GM18498 (cell line): ENCODE measurements around the gene AOPEP.

Experiments used
- ATAC-seq: cut with Tn5 transposase; IDR thresholded peaks from one replicate; pipeline ENCODE4 v1.9.1; 2021; ENCODE audit warnings: mild to moderate bottlenecking, moderate library complexity; ENCODE audit not compliant: unreplicated experiment

AOPEP gene

GRCh38 chr9:94760010-94760409 is 33.5 kb downstream of the AOPEP start:
- ATAC-seq, result no peak

GRCh38 chr9:94760660-94761059 is 34.2 kb downstream of the AOPEP start:
- no peak for ATAC-seq

GRCh38 chr9:94761481-94761880 is 35.0 kb downstream of the AOPEP start:
- no peak for ATAC-seq

- ATAC-seq, result no peak
These were observed 41.0 kb downstream of the AOPEP start for GRCh38 chr9:94767331-94768072.

GRCh38 chr9:94768766-94769165 is 42.3 kb downstream of the AOPEP start:
- no peak for ATAC-seq

- no peak for ATAC-seq
These were observed 43.8 kb downstream of the AOPEP start for GRCh38 chr9:94770334-94770733.

GRCh38 chr9:94771096-94771495 is 44.6 kb downstream of the AOPEP start:
- no peak for ATAC-seq

GRCh38 chr9:94772144-94772543 is 45.6 kb downstream of the AOPEP start:
- no peak for ATAC-seq

- no peak for ATAC-seq
These were observed 46.3 kb downstream of the AOPEP start for GRCh38 chr9:94772639-94773303.

- ATAC-seq, result no peak
These were observed 47.2 kb downstream of the AOPEP start for GRCh38 chr9:94773655-94774054.

GRCh38 chr9:94778013-94778412 is 51.5 kb downstream of the AOPEP start:
- no peak for ATAC-seq

- no peak for ATAC-seq
These were observed 52.5 kb downstream of the AOPEP start for GRCh38 chr9:94779031-94779430.

- no peak for ATAC-seq
These were observed 53.3 kb downstream of the AOPEP start for GRCh38 chr9:94779693-94780290.

GRCh38 chr9:94780516-94780950 is 54.0 kb downstream of the AOPEP start:
- no peak for ATAC-seq

- ATAC-seq, result no peak
These were observed 56.0 kb downstream of the AOPEP start for GRCh38 chr9:94782355-94783101.

- peak; percentile 45 for ATAC-seq
These were observed 56.7 kb downstream of the AOPEP start for GRCh38 chr9:94783102-94783682.

- ATAC-seq, result no peak
These were observed 57.4 kb downstream of the AOPEP start for GRCh38 chr9:94783928-94784327.

GRCh38 chr9:94785215-94786169 is 59.0 kb downstream of the AOPEP start:
- no peak for ATAC-seq

- ATAC-seq, result no peak
These were observed 60.1 kb downstream of the AOPEP start for GRCh38 chr9:94786586-94786985.

- no peak for ATAC-seq
These were observed 60.8 kb downstream of the AOPEP start for GRCh38 chr9:94787266-94787665.
